Stimulated activated CD4-positive, alpha-beta T cell treated with anti-CD3 and anti-CD28 coated beads, Interleukin-12 subunit alpha, Interleukin-12 subunit beta, amount 100 ng/mL, for 48 hours (primary cell): ENCODE measurements around the gene C16orf89.
A peak's percentile ranks its signal among the peaks of the same experiment; 100 is the strongest.
"Not testable (repeated sequence)": the region's sequence is repeated elsewhere in the genome, so short reads cannot be mapped to it uniquely, and the experiment has no call there.

Source experiments
- DNase-seq, 3 donors: peaks; one replicate each; pipeline ENCODE4 v3.0.0-alpha.2; 2020; ENCODE audit warnings: low read depth in 2 of 3, low spot score in 1 of 3

Gene C16orf89

GRCh38 chr16:5062051-5062450 is 3.7 kb downstream of the C16orf89 start:
- no peak for DNase-seq

DNA sequence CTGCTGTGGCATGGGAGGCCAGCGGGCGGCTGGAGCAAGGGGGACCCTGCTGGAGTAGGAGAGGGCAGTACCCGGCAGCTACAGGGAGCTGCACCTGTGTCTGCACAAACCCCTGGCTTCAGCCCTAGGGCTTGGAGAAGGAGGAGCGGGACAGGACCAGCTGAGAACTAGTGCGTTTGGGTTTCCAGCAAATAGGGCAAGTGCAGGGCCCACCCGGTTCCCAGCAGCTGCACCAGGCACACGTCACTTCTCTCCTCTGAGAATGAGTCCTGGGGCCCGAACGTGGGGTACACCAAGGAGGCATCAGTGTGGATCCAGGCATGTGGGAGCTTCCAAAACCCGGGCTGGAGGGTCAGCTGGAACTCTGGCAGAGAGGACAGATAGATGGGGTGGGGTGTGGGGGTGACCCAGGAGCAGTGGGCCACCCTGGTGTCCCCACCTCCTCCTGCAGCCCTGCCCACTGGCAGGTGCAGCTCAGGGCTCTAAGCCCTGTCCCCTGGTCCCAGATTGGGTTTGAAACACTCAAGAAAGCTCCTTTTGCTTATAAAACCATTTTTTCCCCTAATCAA is 5.6 kb downstream of the C16orf89 start:
- no peak for DNase-seq

DNA sequence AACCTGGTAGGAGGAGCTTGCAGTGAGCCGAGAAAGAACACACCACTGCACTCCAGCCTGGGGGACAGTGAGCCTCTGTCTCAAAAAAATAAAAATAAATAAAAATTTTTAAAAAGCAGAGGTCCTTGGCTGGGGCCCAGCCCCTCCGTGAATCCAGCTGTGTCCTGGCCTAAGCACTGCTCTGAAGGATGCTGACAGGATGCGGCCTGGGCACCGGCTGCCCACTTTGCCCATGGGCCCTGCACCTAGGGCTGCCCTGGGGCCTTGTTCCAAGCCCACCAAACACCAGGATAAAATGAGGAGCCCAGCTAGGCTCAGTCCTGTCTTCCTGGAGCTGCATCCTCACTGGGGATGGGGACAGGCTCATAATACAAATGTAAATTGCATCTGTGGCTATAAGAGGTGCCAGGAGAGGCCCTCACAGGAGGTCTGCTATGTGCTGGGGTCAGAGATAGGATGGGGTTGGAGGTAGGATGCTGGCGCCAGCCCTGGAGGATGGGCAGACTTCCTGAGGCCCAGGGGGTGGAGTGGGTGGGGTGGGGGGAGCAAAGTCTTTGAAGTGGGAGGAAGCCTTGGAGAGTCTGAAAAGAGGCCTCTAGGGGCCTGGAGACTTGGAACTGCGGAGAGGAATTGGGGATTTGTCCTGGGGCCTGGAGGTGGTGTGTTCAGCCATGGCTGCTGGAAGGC is 6.2 kb downstream of the C16orf89 start:
- DNase-seq, result no peak

- no peak for DNase-seq
These were observed 7.3 kb downstream of the C16orf89 start for GRCh38 chr16:5058476-5058875.

GRCh38 chr16:5056352-5056751 is 9.4 kb downstream of the C16orf89 start:
- DNase-seq, result peak; percentile 15 to 27 (median 23)

DNA sequence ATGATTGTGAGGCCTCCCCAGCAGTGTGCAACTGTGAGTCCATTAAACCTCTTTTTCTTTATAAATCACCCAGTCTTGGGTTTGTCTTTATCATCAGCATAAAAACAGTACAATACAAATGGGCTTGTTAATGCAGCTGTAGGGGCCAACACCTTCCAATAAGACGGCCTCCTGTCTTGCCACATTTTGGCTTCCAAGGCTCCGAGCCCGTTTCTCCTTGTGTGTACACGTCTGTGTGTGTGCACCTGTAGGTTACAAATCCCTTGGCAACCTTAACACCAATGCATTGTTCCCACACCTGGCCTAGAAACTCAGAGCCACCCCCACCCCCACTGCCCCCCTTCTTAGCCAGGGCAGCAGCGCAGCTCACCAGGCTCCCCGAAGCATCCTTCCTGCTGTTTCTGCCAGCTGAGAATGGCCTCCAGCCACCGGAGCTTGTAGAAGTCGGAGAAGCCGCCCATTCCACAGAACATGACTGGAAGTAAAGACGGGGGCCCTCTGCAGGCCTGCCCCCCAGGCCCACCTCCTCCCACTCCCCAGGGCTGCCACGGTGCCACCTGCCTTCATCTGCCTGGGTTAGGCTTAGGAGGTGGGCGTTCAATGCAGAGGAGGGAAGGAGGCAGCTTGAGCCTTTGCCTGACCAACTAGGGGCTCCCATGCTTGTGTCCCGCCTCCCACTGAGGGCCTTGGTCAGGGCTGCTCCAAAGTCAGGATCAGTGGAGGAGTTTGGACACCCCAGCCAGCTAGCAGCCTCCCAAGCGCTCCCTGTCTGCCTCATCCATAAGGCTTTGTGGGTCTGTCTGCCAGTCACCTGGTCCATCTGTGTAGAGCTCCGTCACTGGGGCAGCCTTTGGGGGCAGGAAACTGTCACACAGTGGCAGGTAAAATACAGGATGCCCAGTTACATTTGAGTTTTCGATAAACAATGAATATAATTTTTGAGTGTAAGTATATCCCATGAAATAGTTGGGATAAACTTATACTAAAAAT is 10.6 kb downstream of the C16orf89 start:
- DNase-seq, result no peak

DNA sequence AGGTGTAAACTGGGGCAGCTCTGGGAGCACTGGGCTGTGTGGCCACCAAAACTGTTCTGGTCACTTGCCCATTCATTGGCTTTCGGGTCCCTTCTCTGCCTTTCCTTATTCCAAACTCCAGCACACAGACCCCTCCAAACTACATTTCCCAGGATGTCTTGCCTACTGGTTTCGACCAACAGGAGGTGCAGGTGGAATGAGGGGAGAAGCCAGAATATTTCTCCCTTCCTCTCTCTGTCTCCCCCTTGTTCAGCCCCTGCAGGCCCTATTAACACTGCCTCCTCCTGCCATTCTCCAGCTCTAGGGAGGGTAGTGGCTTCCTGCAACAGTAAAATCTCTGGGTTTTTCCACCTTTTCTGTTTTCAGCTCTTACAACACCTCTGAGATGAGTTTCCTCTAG is 18.8 kb downstream of the C16orf89 start:
- DNase-seq, result no peak

DNA sequence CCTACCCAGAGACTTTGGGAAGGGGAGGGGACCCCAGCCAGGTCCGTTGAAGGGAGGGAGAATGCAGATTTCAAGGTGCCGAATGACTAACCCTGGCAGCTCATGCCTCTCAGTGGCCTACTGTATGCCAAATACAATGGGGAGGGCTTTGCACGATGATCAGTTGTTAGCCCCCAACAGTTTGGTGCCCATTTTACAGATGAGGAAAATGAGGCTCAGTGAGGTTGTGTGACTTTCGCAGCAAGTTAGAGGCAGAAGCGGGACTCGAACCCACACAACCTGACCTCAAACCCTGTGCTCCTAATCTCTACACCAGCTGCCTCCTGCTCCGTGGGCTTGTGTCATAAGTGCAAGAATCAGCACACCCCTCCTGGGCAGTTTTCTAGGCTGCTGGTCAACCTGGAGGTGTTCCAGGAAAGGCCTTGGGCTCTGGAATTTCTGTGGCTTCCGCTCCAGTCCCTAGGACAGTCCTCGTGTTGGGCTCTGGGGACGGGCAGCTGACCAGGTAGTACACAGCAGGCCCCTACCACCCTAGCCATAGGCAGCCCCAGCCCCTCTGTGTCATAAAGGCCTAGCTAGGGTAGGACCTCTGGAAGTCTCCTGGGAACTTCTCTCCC is 20.1 kb downstream of the C16orf89 start:
- DNase-seq, result no peak

- DNase-seq, result not testable (repeated sequence)
These were observed 21.2 kb downstream of the C16orf89 start for GRCh38 chr16:5044581-5044980.

DNA sequence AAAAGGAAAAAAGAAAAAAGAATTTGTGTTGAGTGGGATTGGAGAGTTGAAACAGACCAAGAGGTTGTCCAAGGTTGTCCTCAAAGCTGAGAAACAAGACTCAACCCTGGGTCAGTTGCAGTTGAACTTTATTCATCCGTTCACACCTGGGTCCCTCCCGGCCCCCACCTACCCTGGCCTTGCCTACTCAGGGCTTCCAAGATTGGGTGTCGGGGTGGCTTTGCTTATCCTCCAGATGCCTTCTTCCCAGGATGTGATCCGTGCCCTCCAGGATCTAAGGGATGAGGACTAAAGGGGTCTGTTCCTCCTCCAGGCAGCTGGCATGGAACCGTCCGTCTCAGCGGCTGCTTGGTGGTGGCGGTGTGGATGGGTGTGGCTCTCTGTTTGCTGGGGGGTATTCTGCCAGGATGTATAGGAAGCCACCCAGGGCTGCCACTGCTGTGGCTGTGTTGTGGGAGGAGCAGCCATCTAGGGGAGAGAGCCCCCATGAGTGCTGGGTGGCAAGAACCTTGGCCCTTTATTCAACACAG is 21.7 kb downstream of the C16orf89 start:
- no peak for DNase-seq

DNA sequence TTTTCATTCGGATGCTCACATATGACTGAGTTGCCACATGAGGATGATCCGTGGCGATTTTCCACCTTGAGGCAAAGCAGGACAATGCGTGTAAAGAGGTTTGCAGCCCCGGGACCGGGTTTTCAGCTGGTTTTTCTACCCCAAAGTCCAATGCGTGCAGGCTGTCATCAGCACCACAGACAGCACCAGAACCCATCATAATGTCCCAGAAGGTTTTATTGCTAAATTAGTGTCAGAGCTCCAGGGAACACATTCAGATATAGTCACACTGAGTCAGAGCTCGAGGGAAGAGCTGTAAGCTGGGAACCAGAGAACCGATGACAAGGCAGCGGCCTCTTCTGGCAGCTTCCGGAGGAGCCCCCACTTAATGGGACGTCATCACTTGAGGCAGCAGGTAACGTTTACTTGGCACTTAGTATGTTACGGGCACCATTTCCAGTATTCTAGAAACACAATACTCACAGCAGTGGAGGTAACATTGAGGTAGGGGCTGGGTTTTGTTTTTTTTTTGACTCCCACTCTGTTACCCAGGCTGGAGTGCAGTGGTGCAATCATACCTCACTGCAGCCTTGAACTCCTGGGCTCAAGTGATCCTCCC is 23.1 kb downstream of the C16orf89 start:
- DNase-seq, result no peak

GRCh38 chr16:5041600-5042133 is 24.1 kb downstream of the C16orf89 start:
- no peak for DNase-seq

DNA sequence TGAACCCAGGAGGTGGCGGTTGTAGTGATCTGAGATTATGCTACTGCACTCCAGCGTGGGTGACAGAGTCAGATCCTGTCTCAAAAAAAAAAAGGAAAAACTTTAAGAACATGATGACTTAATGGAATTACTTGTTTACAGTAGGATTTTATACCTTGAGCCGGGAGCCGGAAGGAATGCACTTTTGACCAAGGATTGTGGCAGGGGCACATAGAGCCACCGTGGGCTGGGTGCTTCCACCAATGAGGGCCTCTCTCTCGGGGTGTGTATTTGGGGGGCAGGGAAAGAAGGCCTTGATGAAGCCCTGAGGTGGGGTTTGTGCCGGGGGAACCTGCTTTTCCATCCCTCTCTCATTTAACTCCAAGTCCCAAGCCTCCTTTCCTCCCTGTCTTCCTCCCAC is 25.3 kb downstream of the C16orf89 start:
- no peak for DNase-seq

DNA sequence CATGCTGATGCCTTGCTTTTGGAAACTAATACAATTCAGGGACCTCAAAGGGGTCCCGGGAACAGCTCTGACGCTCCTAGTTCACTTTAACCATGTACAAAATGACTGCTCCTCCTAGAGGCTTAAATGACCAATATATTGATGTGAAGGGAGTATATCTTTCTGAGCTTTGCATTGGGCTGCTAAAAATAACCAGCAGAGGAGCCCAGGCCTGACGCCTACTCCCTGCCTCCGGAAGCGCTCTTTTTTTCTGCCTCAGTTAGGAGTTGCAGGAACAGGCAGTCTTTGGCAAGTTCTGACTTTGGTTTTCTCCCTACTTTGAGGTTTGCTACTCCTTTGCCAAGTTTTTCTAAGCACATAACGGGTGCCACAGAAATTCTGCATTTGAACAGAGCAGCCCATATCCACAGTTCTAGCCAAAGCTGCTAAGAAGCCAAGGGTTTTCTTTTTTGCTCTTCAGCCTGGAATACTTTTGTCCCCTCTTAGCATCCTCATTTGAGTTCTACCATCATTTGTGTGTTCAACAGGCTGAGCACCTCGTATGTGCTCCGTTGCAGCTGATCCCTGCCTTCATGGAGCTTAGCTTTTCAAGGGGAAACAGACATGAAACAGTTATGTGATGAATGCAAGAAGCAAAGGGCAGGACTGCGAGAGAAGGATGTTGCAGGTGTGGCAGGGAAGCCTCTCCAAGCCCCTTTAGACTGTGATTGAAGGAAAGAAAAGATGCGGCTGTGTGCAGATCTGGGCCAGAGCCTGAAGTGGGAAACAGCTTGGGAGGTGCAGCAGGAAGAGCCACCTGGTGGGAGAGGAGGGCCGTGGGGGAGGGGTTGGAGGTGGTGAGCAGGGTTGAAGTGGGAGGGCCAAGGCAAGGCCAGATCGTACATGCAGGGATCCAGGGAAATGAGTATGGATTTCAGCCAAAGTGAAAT is 29.3 kb downstream of the C16orf89 start:
- DNase-seq, result no peak

- no peak for DNase-seq
These were observed 29.9 kb downstream of the C16orf89 start for GRCh38 chr16:5035909-5036227.

GRCh38 chr16:5034167-5034523 is 31.6 kb downstream of the C16orf89 start:
- DNase-seq, result no peak

DNA sequence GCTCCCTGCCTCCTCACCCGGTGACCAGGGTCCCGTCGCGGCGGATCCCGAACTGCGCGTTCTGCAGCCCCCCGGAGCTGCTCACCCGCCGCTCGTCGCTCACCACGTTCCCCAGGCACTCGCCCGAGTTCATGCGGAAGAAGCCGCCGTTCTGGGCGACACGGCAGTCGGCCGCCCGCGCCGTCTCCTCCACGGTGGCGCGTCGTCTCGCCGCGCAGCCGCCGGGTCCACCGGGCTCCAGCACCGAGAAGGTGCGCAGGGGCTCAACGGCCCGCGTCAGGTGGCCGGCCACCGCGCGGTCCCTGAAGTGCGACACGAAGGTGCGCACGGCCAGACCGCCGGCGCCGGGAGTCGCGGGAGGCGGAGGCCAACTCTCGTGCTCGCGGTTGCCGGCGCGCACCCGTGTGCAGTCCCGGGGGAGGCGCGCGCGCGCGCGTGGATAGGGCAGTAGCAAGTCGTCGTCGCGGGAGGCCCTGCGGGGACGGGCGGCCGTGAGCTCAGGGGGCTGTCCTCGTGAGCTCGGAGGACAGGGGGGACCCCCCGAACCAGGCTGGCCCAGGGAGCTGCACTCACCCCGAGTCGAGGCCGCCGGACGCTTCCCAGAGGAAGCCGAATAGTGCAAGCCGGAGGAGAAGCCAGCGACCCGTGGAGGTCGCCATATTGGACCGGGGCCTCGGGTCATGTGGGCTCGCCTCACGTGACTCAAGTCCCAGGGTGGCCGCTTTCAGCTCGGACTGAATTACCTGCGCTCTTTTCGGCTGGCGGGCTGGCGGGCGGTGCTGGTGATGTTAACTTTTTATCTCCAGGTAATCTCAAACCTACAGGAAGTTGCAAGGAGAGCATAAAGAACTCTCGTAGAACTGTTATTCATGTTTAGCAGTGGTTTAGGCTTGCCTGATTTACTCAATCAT is 32.2 kb downstream of the C16orf89 start, which contains the start of gene NAGPA:
TSS of gene NAGPA (minus strand) at position 680 of the 911 bp plus-strand sequence. CDS start at position 659, 21 bp downstream.
- peak; percentile 63 to 77 (median 70) for DNase-seq

DNA sequence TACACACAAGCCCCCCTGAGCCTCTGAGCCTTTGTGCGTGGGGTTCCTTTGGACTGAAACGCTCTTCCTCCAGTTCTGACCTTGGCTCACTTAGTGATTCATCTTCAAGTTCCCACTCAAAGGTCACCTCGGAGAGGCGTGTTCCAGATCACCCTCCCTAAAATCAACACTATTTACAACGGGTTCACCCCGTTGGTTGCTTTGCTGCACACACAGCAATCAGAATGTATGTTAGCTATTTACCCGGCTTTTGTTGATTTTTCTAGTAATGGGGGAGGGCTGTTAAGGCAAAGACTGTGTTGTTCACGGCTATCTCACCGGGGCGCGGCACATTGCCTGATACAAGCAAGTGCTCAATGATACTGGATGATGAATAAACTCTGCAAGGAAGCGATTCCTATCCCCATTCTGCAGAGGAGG is 33.0 kb downstream of the C16orf89 start:
- no peak for DNase-seq
